ENCODE data around the gene FGD5.
"Not testable (repeated sequence)": the region's sequence is repeated elsewhere in the genome, so short reads cannot be mapped to it uniquely, and the experiment has no call there.

FGD5 gene

GRCh38 chr3:14894085-14894484 is 75.3 kb downstream of the FGD5 start:
- ChIA-PET CTCF (interaction anchor here (1.8 kb wide), 1 partner anchor 27 kb away, joined by 6 read pairs; no protein-coding TSS in a partner anchor), POLR2A (interaction anchor here (0.6 to 0.9 kb wide), 2 partner anchors 27 to 107 kb away, joined by 4 to 5 read pairs; no protein-coding TSS in a partner anchor)
- DNase-seq (ENCODE audit: extremely low spot score): no peak
- no peak for TF ChIP-seq CTCF (IDR thresholded peaks at IDR 0.05; ENCODE audit: control extremely low read depth, extremely low read depth, low read depth, missing control alignments)

- ChIA-PET POLR2A (no interaction called here), CTCF (interaction anchor here (1.0 to 1.7 kb wide), 4 partner anchors 14 to 116 kb away, joined by 3 to 4 read pairs (median 4); no protein-coding TSS in a partner anchor)
- DNase-seq (ENCODE audit: extremely low spot score): no peak
- TF ChIP-seq CTCF (IDR thresholded peaks at IDR 0.05; ENCODE audit: control extremely low read depth, extremely low read depth, low read depth, missing control alignments): no peak
Observed at GRCh38 chr3:14897266-14897665, 78.5 kb downstream of the FGD5 start.

- no peak for DNase-seq (ENCODE audit: extremely low spot score)
- ChIA-PET CTCF (interaction anchor here (1.3 kb wide), 1 partner anchor 22 kb away, joined by 5 read pairs; no protein-coding TSS in a partner anchor), POLR2A (no interaction called here)
- no peak for TF ChIP-seq CTCF (IDR thresholded peaks at IDR 0.05; ENCODE audit: control extremely low read depth, extremely low read depth, low read depth, missing control alignments)
Observed at GRCh38 chr3:14898929-14899328, 80.2 kb downstream of the FGD5 start.

- POLR2A ChIA-PET: no interaction called here
- DNase-seq (ENCODE audit: extremely low spot score): no peak
- CTCF ChIA-PET: interaction anchor here (1.0 to 1.7 kb wide), 4 partner anchors 9 to 21 kb away, joined by 3 to 7 read pairs (median 4); no protein-coding TSS in a partner anchor
- TF ChIP-seq CTCF (IDR thresholded peaks at IDR 0.05; ENCODE audit: control extremely low read depth, extremely low read depth, low read depth, missing control alignments): no peak
Observed at GRCh38 chr3:14899993-14900618, 81.3 kb downstream of the FGD5 start.

GRCh38 chr3:14900881-14901873 is 82.4 kb downstream of the FGD5 start:
- no peak for TF ChIP-seq CTCF (IDR thresholded peaks at IDR 0.05; ENCODE audit: control extremely low read depth, extremely low read depth, low read depth, missing control alignments)
- ChIA-PET CTCF (interaction anchor here (1.4 to 1.7 kb wide), 2 partner anchors 10 to 20 kb away, joined by 3 to 7 read pairs; no protein-coding TSS in a partner anchor), POLR2A (no interaction called here)
- no peak for DNase-seq (ENCODE audit: extremely low spot score)

- TF ChIP-seq CTCF (IDR thresholded peaks at IDR 0.05; ENCODE audit: control extremely low read depth, extremely low read depth, low read depth, missing control alignments): no peak
- no peak for DNase-seq (ENCODE audit: extremely low spot score)
- ChIA-PET POLR2A (no interaction called here), CTCF (interaction anchor here (2.6 kb wide), 1 partner anchor 18 kb away, joined by 7 read pairs; no protein-coding TSS in a partner anchor)
Observed at GRCh38 chr3:14902719-14903118, 84.0 kb downstream of the FGD5 start.

GRCh38 chr3:14903501-14903900 is 84.7 kb downstream of the FGD5 start:
- DNase-seq (ENCODE audit: extremely low spot score); POLR2A ChIA-PET: not testable (repeated sequence)
- CTCF ChIA-PET: interaction anchor here (2.6 kb wide), 1 partner anchor 17 kb away, joined by 7 read pairs; no protein-coding TSS in a partner anchor
